ENCODE measurements around the gene DLK1.

DLK1 gene

GRCh38 chr14:100726550-100727085 lies at the start of gene DLK1:
Gene DLK1 (plus strand): TSS chr14:100726892. CDS start chr14:100727069, 177 bp downstream.
- DNase-seq: no peak

- no peak for DNase-seq
Observed at GRCh38 chr14:100677152-100677551, 49.5 kb upstream of the DLK1 start.

DNA sequence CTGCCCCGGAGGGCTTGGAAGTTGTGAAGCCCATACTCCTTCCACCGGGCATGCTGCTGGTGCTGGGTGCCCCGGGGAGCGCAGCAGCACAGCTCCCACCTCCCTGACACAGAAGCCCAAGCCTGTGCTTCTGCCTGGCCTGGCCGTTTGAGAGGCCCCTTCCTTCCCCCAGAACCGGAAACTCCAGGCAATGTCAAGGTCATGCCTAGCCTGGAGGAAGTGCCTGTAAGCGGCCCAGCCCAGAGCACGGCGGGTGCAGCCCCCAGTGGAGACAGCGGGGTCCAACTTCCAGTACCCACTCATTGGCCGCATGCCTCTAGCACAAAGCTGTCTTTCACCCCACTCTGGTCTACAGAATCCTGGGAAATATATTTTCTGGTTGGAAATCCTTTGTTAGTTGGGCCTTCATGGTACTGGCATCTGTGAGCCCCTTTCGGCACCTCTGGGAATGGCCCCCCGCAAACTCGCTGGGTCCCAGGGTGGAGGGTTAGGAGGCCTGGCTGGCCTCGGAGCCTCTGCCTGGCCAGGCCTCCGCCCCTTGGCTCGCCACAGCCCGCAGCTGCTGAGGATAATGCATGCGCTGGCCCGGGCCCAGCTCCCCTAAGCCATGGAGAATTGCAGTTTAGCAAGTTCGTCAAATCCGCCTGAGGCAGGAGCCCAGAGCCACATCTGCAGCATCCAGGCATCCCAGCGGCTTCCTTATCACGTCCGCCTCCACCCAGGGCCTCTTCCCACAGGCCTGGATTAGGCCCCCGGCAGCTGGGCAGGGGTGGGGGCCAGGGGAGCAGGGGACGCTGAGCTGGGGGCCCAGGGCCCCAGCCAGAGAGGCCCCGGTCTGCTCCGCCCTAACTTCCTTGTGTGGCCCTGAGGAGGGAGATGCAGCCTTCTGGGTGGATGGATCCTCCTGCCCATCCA lies 48.9 kb upstream of the DLK1 start:
- DNase-seq: peak; percentile 15

DNA sequence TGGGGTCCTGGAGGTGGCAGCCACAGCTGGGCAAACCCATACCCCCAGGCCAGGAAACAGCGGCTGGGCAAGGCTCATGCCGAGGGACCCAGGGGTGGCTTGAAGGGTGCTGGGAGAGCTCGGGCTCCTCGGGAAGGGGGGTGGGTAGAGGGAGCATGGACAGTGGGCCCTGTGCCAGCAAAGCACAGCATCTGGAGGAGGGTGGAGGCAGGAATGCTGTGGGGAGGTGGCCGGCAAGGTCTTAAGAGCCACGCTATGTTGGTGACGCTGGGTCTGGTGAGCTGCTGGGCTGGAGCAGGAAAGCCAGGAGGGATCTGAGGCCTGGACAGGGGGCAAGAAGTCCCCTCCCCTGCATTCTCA lies 48.2 kb upstream of the DLK1 start:
- DNase-seq: no peak

DNA sequence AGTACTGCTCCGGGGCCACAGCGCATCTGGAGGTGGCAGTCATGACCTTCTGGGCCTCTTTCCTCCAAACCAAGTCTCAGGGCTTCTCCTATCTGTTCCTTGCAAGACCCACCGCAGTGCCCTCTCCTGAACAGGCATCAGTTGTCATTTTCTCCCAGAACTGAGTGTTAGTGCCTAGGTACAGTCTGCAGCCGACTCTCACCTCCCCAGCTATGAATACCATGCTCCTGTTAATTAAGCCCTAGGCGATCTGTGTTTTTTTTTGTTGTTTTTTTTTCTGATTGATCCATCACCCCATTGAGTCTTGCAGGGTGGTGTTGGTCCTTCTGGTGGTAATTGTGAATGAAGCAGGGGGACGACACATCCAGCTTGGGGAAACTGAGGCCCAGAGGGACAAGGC lies 47.5 kb upstream of the DLK1 start:
- no peak for DNase-seq

DNA sequence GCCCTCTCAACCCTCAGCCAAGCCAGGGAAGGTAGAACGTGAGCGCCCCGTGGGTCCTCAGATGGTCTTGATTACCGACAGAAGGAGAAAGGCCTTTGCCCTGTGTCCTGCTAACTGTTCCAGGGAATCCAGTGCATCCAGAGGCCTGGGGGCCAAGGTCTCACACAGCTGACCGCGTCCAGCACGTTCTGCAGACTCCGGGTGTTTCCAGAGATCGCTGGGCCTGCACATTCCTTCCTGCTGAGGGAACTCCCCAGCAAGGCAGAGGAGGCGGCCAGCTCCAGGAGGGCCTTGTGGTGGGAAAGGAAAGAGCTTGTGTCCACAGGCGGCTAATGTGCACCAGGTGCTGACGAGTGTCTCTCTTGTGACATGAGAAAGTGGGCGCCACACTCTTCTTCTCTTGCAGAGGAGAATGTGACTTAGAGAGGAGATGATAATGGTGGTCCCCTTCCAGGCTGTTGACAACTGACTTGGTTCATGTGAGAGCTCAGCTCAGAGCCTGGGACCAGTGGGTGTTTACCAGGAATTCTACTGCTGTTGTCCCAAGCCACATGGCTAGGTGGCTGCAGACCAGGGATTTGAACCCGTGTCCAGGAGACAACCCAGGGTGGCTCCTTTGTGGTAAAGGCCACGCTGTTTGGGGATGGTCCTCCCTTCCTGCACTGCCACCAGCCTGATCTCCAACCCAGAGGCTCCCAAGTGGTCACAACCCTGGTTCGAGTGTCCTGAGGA lies 46.8 kb upstream of the DLK1 start:
- no peak for DNase-seq

DNA sequence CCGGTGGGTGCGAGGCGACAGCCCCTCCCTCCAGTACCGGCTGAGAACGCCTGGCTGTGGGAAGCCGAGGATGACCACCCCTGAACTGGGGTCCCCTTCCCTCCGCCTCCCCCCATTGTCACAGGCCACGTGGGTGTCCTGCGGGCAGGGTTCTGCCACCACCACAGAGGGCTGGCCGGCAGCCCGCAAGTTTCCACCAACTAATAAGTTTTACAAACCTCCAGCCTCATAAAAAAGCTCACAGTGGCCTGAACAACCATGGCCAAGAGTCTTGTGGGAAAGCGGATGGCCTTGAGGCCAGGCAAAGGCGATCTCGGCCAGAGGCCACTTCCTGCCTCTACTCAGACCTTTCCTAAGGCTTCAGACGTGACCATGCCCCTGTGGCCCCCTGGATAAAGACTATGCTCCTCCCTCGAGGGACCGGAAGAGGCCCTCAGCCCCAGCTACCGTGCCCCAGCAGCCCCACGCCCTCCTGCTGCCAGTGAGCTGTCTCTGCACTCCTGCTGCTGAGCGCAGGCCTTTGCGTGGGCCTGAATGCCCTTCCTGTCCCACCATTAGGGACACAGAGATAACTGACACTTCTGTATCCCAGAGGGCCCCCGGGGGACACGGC lies 46.1 kb upstream of the DLK1 start:
- DNase-seq: no peak

DNA sequence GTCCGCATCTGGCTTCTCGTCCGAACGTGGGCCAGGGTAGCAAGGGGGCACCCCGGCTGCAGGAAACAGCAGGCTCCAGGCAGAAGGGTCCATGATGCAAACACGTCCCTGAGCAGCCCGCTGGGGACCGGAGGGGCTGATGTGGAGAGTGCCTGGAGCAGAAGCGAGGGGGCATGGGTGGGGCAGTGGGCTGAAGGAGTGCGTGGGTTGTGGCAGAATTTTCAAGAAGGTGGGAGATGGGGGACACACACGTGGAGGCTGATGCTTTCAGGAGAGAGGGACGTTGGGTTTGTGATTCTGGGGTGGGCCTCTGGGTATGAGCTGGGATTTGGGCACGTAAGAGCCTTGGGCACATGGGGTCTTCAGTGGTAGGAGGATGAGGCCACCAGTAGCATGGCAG lies 45.6 kb upstream of the DLK1 start:
- DNase-seq: no peak

DNA sequence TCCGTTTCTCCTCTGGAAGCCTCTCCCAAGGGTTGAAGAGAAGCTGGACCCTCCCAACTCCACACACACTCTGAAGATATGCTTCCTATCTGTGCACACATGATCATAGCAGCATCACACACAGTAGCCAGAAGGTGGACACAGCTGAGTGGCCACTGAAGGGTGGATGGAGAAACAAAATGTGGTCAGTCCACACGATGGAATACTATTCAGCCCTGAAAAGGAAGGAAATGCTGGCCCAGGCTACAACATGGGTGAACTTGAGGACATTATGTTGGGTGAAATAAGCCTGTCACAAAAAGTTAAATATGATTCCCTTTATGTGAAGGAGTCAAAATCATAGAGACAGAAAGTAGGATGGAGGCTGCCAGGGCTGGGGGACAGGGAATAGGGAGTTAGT lies 43.9 kb upstream of the DLK1 start:
- no peak for DNase-seq

DNA sequence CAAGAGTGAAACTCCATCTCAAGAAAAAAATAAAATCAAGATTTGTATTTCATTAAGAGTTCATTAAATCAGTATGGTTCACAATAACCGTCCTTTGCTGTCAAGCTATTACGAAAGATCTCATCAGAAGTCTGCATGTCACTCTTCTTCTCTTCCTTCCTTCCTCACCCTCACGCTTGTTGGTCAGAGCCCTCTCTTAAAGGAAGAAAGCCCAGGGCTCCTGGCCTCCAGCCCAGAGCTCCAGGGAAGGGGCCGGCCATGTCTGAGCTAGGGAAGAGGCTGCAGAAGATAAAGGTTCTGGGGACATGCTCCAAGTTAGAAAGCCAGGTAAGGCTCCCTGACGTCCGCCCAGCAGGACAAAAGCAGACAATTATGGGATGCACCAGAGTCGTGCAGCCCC lies 43.1 kb upstream of the DLK1 start:
- DNase-seq: no peak

DNA sequence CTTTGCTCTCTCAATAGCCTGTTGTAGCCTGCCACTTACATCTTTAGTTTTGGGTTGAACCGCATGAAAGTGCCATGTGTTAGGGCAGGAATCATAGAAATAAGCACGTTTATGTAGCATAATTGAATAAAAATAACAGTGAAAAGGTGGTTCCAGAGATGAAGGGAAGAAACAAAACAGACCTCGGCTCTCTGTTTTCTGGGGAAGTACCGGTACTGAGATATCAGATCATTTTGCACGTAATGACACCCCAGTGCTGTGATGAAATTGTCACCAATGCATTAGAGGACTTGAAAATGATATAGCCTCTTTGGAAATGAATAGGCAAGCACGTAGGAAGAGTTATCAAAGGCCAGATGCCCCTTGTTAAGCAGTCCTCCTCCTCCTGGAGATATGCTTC lies 42.5 kb upstream of the DLK1 start:
- DNase-seq: no peak

DNA sequence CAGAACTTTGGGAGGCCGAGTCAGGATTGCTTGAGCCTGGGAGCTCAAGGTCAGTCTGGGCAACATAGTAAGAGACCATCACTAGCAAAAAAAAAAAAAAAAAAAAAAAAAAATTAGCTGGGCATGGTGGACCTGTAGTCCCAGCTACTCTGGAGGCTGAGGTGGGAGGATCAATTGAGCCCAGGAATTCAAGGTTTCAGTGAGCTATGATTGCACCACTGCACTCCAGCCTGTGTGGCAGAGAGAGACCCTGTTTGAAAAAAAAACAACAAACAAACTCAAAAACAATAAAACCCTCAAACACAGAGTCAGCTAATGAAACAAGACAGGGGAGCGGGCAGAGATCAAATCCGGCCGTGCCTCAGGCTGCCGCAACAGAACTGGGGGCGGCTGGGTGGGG lies 41.7 kb upstream of the DLK1 start:
- DNase-seq: no peak

DNA sequence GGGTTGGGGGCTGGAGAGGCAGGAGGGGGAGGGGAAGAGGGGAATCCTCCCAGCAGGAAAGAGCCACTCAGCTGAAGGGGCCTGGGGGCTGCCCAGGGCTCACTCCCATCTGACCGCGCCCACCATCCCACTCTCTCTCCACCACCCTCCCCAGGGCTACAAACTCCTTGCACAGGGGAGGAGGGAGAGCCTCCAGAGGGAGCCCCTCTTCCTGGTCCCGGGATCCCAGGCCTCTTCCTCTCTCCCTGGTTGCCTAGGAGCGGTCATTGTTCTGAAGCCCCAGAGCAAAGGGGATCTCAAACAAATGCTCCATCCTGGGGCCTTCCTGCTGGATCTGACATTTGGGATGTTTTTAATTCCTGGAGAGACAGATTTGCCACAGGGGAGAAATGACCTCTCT lies 39.8 kb upstream of the DLK1 start:
- no peak for DNase-seq

GRCh38 chr14:100687386-100687785 lies 39.3 kb upstream of the DLK1 start:
- no peak for DNase-seq

DNA sequence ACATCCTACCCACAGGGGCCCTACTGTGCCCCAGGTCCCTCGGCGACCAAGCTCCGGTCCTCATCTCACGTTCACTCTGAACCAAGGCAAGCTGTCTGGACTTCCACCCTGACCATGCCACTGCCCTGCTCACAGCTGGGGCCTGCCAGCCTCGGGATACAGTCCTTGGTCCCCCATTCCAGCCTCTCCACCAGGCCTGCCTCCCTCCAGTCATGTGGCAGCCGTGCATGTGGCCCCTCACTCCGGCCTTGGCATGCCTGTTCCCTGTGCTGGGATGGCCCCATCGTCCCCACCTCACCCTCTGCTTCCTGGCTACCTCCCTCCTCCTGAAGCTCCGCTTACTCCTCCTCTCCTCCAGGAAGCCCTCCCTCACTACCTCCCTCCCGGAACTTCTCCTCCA lies 38.6 kb upstream of the DLK1 start:
- DNase-seq: no peak

DNA sequence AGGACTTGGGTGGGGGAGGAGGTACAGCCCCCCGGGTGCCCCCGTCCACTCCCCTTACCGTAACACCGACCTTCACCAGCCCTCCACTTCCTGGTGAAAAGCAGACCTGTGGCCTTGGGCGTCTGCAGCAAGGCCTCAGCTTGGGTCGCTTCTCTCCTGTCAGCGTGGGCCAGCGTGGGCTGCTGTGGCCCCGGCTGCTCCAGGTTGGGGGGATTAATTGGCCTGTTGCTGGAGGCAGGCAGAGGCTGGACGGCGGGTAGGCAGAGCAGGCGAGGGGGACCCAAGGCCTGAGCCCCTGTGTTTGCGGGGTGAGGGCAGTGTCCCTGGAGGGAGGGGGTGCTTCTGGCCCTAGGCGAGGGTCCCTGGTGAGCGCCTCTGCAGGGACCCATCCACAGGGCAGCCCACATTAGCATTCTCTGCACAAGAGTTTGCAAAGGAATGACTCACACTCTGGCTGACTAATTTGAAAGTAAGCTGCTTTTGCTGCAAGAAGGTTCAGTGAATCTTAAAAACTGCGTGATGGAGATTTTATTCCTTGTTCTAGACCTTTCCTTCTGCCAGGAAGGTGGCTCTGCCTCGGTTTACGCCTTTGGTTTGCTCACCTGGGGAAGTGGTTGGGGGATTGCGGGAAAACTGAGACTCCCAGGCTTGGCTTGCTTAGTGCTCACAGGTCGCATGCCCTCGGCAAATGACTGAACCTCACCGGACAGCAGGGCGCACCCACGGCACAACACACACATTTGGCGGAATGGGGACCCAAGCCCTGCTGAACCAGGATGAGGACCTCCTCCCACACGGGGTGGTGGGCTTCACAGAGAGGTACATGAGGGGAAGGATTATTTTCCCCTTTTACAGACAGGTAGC lies 37.9 kb upstream of the DLK1 start:
- no peak for DNase-seq

DNA sequence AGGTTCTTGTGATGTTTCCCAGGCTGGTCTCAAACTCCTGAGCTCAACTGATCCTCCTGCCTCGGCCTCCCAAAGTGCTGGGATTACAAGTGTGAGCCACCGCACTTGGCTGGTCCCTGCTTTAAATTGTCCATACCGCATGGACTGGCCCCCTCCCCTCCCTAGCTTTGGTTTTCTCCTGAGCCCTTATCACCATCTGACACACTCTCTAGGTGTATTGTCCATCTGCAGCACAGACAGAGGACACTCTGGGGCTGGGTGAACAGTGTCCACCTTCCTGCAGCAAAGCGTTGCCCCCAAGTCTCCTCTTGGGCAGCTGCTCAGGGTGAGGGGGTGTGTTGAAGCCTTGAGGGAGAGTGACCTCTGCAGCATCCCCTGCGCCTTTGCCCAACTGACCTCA lies 36.0 kb upstream of the DLK1 start:
- no peak for DNase-seq

DNA sequence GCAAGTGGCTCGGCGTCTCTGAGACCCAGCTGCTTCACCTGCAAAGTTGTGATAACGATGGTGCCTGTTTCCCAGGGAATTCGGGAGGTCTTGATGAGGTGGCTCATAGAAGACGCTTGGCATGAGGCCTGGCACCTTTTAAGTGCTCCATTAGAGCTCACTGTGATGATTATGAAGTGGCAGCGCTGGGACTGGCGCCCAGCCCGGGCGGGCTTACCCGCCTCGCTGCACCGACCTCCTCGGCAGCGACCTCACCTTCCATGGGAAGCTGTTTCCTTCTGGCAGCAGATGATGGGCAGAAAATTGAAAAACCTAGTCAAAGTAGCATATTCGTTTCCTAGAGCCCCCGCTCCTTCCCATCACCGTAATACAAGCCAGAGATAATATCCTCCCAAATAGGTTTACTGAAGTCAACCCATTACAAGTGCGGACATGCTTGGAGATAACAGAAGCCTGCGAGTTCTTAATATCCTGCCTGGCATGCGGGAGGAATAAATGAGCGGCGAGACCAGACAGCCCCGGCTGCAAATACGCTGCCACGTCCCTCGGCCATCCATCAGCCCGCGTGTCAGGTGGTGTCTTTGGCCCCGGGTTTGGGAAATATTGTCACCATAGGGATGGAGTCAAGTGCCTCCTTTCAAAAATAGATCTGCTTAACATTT lies 35.2 kb upstream of the DLK1 start:
- peak; percentile 98 for DNase-seq

DNA sequence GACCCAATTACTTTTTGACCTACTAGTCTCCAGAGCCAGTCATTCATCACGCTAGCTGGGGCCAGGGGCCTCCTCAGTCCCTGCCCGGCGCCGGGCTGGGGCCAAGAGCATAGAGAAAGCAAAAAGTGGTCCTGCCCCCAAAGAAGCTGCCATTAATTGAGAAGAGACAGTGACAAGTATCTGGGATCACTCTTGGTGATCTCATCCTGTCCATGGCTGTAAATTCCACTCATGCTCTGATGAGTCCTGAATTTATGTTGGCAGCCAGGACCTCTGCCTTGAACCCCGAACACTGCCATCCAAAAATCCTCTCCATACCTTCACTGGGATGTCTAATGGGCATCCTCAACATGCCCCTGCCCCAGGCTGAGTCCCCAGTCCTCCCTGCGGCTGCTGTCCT lies 34.4 kb upstream of the DLK1 start:
- DNase-seq: no peak

- DNase-seq: peak; percentile 83
Observed at GRCh38 chr14:100692859-100693558, 33.7 kb upstream of the DLK1 start.

- DNase-seq: no peak
Observed at GRCh38 chr14:100693877-100694578, 32.7 kb upstream of the DLK1 start.

Measured in NCI-H1105 (cell line).